Measurements from ENCODE around the gene ORAI1. TPM values are rescaled to one million over a fixed set of nuclear protein-coding genes. Genes with fewer than 3 reads are reported as not detected.
A peak's percentile ranks its signal among the peaks of the same experiment; 100 is the strongest.

ORAI1 gene
- total RNA-seq, 4 donors from 2014 or later, result 1.8 to 20.0 (median 13.8) TPM

GRCh38 chr12:121611306-121611705 is 15.0 kb upstream of the ORAI1 start:
- intact Hi-C loops (cut with DNase I; ENCODE audit: low total_unique reads), result no loop called here
- Histone ChIP-seq H3K4me3 (no peak overlapping the region), H3K27ac (peak overlapping the region; percentile 78 to 82), H3K36me3 (no peaks in the 10 kb centered on the region), H3K27me3 (no peaks in the 10 kb centered on the region), H3K4me1 (peaks cover 0 to 4% of the 10 kb centered on the region in 2 donors), H3K9me3 (no peaks in the 10 kb centered on the region)
- no peak for TF ChIP-seq CTCF (IDR thresholded peaks at IDR 0.05)
- no peak for TF ChIP-seq POLR2A (IDR thresholded peaks at IDR 0.05)
- peak; percentile 24 for DNase-seq

DNA sequence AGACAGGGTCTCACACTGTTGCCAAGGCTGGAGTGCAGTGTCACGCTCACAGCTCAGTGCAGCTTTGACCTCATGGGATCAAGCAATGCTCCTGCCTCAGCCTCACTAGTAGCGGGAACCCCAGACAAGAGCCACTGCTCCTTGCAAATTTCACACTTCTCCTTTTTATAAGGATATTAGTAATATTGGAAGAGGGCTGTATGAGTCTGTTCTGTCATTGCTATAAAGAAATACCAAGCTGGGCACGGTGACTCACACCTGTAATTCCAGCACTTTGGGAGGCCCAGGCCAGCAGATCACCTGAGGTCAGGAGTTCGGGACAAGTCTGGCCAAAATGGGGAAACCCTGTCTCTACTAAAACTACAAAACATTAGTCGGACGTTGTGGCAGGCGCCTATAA is 12.9 kb upstream of the ORAI1 start:
- Histone ChIP-seq H3K27me3 (no peaks in the 10 kb centered on the region), H3K36me3 (no peaks in the 10 kb centered on the region), H3K27ac (no peak overlapping the region), H3K4me1 (peaks cover 0 to 4% of the 10 kb centered on the region in 2 donors), H3K9me3 (no peaks in the 10 kb centered on the region), H3K4me3 (no peak overlapping the region)
- TF ChIP-seq CTCF (IDR thresholded peaks at IDR 0.05), result no peak
- no peak for DNase-seq
- intact Hi-C loops (cut with DNase I; ENCODE audit: low total_unique reads), result no loop called here

DNA sequence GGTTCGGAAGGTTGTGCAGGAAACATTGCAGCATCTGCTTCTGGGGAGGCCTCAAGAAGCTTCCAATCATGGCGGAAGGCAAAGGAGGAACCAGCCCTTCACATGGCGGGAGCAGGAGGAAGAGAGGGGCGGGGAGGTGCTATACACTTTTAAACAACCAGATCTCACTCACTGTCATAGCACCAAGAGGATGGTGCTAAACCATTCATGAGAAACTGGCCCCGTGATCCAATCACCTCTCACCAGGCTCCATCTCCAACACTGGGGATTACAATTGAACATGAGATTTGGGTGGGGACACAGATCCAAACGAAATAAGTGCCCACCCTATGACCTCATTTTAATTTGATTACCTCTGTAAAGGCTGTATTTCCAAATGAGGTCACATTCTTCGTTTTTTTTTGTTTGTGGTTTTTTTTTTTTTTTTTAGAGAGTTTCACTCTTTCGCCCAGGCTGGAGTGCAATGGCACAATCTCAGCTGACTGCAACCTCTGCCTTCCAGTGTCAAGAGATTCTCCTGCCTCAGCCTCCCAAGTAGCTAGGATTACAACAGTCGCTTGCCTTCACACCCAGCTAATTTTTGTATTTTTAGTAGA is 11.4 kb upstream of the ORAI1 start:
- intact Hi-C loops (cut with DNase I; ENCODE audit: low total_unique reads), result no loop called here
- H3K4me3 ChIP-seq, result no peak overlapping the region

GRCh38 chr12:121618659-121619233 is 7.6 kb upstream of the ORAI1 start:
- H3K4me3 ChIP-seq, result no peak overlapping the region
- H3K36me3 ChIP-seq, result no peaks in the 10 kb centered on the region
- TF ChIP-seq CTCF (IDR thresholded peaks at IDR 0.05), result no peak
- no peak for TF ChIP-seq POLR2A (IDR thresholded peaks at IDR 0.05)
- no peak for DNase-seq
- H3K27me3 ChIP-seq, result no peaks in the 10 kb centered on the region
- H3K4me1 ChIP-seq, result no peaks in the 10 kb centered on the region
- H3K27ac ChIP-seq, result no peak overlapping the region
- H3K9me3 ChIP-seq, result no peaks in the 10 kb centered on the region
- intact Hi-C loops (cut with DNase I; ENCODE audit: low total_unique reads), result no loop called here

More for the DNA sequence above, 11.4 kb upstream of the ORAI1 start:
- Histone ChIP-seq H3K27ac (no peak overlapping the region), H3K9me3 (no peaks in the 10 kb centered on the region), H3K27me3 (no peaks in the 10 kb centered on the region), H3K4me1 (peaks cover 0 to 4% of the 10 kb centered on the region in 2 donors), H3K36me3 (no peaks in the 10 kb centered on the region)
- DNase-seq, result no peak
- TF ChIP-seq POLR2A (IDR thresholded peaks at IDR 0.05), result no peak
- no peak for TF ChIP-seq CTCF (IDR thresholded peaks at IDR 0.05)

- Histone ChIP-seq H3K4me1 (no peaks in the 10 kb centered on the region), H3K9me3 (no peaks in the 10 kb centered on the region), H3K4me3 (no peak overlapping the region), H3K27me3 (no peaks in the 10 kb centered on the region), H3K36me3 (no peaks in the 10 kb centered on the region), H3K27ac (no peak overlapping the region)
- no peak for TF ChIP-seq POLR2A (IDR thresholded peaks at IDR 0.05)
- TF ChIP-seq CTCF (IDR thresholded peaks at IDR 0.05), result no peak
- no peak for DNase-seq
- intact Hi-C loops (cut with DNase I; ENCODE audit: low total_unique reads), result loop anchor here (10.0 kb wide), 1 partner anchor 66 kb away; no protein-coding TSS in a partner anchor
Observed at GRCh38 chr12:121620333-121620891, 5.9 kb upstream of the ORAI1 start.
